NAMALWA (cell line): Measurements from ENCODE around the gene SEMA6A.

Experiments used
- DNase-seq: peaks from one replicate; pipeline ENCODE4 v3.0.0-alpha.2; 2015; ENCODE audit warnings: low spot score

The SEMA6A gene

DNA sequence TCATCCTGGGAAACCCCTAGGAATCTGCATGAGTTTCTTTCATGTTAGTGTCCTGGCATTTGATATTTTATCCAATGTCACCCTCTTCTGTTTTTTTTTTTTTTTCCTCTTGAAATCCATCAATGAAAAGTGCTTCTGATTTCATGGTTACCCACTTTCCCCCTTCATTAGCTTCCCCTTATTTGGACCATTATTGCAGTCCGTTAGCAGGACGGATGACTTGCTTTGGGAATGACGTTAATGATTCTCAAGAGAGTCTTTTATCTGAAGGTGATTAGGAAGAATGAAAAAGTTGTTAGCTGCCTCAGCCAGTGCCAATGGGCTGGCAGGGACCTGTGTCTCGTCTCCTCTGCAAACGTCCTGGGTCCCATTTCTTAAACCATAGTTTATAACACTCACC is 134.7 kb downstream of the SEMA6A start:
- DNase-seq, result no peak

DNA sequence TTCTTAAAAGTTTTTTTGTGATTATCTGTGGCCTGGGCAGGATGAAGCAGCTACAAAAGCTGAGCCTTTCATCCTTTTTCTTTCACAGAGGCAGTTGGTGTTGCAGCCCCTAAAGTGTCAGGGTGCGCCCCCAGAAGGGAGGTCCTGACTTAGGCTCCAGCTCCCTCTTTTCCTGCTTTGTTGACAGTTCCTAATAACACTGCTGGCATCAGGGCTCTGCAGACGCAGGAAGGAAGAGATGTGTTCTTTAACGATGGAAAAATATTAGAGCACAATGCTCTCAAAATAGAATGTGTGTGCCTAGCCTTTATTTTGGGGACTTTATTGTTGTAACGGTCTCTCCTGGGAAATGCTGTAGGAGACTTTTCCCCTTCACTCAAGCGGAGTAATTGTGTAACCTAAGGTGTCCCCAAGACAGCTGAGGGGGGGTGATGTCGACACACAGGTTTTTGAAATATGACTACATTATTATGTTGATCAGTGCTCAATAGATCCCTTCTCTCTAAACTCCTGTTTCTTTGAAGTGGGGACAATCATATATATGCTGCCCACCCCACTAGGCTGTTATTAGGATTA is 135.6 kb downstream of the SEMA6A start:
- no peak for DNase-seq

DNA sequence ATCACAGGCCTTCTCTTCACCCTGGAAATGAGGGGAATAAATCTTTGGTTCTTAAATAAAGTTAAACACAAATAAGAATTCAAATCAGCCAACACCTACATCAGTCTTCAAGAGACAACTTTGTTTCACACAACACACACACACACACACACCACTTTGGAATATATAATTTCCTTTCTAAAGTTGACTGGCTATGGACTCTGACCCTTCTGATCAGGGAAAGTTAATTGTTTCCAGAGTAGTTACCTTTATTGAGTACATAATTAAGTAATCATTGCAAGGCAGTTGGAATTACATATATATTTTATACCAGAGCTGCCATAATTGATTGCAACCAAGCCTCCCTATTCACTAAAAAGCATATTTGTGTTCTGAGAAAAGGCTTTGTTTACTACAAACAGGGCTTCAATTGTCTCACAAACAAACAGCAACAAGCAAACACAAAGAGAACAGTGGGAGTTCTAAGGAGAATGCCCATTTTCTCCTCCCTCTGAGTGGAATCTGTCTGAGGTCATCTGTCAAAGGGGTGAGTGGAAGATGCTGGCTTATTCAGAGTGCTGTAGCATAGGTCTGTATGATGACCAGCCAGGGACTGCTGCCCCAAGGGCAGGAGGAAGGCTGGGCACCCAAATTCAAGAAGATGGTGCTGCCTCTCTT is 136.6 kb downstream of the SEMA6A start:
- DNase-seq, result no peak

DNA sequence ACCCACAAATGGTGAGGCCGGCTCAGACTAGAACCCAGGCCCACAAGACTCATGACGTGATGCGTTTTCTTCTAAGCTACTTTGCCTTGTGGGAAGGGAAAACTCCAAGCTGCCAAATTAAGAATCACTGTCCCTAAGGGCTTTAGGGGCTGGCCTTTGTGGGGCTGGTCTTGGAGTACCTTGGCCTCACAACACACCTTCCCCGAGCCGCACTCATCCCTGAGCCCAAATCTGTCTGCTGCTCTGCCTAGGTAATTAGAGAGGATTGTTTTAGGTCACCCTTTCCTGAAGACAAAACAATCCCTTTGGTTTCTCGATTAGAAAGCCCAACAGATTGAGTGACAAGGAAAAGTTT is 137.3 kb downstream of the SEMA6A start:
- no peak for DNase-seq

DNA sequence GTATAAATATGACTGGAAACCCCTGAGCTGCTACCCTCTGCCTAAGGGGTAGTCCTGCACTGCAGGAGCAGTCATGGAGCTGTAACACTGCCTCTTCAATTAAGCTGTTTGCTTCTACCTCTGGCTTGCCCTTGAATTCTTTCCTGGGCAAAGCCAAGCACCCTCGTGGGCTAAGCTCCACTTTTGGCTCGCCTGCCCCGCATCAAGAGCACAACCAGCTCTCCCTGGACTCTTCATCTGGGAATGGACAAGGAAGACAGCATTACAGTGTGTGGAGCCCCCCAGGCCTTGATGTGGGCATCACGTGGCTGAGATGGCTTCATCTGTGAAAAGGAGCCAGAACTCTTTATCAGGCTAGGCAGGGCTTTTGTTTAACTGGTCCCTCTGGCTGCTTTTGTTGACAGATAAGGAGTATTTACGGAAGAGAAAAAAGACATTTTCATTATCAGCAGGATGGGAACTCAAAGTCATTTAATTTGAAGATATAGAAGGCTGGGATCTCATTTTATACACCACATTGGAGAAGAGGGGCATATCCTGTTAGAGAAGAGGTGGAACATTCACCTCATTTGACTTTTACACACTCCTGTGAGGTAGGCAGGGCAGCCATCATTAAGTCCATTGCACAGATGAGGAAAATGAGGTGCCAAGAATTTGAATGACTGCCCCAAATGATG is 137.8 kb downstream of the SEMA6A start:
- no peak for DNase-seq

DNA sequence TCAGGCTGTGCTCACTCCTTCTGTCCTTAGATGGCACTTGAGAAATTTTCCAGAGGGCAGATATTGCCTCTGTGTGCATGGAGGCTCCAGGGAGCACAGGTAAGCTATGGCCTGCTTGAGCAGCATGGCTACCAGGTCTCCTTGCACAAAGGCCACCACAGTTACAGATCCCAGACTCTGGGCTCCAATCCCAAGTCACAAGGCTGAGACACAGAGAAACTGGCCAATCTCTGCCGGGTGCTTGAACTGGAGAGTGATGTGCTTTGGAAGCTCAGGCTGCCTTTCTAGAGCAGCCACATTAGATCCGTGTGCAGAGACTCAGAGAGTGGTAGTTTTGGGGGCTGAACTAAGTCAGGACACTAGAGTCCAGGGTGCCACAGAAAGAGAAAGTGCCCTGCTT is 145.7 kb downstream of the SEMA6A start:
- DNase-seq, result no peak

DNA sequence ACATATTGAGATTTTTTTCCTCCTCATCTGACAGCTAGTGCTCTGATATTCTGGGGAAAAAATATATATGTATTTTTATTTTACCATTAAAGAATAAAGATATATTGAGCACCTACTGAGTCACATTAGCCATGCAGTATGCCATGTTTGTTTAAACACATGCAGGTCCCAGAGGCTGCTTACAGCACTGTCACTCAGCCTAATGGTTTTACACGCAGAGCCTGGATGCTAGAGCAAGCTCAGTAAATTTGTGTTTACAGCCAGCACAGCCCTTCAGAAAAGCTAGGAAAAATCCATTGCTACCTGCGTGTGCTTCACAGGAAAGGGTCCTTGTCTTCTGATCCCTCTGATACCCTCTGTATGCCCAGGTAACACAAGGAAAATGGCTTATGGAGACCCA is 146.2 kb downstream of the SEMA6A start:
- DNase-seq, result no peak

DNA sequence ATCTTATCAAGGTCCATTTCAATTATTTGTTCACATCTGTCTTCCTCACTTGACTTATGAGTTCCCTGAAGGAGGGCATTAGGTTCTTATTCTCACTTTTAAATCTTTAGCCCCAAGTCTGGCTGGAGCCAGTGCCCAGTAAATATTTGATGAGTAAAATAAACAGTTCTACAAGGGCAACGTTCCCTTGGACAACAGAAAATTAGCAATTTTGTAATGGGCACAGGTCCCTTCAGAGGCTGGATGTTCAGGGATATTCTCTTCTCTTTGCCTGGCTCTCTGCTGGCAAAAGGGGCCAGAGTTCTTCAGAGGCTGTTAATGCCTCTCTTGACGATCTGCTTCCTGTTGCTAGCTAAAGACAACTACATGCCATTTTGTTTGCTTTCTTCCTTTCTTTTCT is 149.7 kb downstream of the SEMA6A start:
- no peak for DNase-seq

DNA sequence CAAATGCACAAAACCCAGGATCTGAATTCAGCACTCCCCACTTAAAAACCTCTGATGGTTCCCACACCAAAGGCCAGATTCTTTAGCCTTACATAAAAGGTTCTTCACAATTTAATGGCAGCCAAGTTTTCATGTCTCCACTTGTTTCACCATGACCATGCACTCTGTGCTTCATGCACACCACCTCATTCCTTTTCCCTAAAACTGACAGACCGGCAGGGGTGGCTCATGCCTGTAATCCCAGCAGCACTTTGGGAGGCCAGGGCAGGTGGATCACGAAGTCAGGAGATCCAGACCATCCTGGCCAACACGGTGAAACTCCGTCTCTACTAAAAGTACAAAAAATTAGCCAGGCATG is 150.4 kb downstream of the SEMA6A start:
- DNase-seq, result no peak

DNA sequence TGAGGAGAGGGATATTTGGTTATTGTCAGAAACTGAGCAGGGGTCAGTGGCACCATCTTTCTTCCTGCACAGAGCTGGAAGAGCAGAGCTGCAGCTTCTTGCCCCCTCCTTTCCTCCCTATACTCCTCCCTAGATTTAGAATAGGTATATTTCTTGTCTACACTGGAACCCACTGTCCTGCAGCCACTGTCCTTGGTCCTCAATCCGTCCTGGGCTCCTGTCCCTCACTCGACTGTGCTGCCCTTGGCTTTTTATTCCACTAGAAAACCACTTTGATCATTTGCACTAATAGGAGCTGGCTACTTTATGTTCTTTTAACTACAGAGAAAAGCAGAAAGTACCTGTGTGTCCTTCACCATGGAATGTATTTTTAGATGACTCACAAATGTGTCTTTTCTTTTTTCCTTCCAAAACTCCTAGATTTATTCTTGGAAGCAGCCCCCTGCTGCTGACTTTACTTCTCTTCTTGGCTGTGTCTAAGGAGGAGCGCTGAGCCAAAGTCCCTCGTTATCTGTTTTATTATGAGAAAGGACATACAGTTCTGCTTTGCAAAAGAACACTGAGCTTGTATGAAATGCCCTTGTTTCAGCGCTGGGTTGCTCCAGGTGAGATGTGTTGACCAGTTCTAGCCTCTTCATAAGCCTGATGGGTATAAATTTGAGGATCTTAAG is 150.9 kb downstream of the SEMA6A start:
- no peak for DNase-seq

DNA sequence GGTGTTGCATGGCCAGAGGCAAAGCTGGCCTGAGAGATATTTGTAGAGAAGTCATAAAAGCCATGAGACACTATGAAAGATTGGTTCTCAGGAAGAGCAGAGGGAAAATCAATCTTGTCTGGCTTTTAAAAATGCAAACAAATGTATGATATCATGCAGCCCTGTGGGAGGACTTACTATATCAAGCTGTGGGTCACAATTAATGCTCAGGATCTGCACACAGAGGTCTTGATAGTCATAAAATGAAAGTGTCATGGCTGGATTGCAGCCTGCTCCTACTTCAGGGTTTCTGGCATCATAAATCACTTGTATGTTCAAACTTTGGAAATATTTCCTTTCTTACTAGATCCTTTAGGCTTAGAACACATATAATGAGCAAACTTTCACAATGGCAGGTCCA is 151.5 kb downstream of the SEMA6A start:
- no peak for DNase-seq

DNA sequence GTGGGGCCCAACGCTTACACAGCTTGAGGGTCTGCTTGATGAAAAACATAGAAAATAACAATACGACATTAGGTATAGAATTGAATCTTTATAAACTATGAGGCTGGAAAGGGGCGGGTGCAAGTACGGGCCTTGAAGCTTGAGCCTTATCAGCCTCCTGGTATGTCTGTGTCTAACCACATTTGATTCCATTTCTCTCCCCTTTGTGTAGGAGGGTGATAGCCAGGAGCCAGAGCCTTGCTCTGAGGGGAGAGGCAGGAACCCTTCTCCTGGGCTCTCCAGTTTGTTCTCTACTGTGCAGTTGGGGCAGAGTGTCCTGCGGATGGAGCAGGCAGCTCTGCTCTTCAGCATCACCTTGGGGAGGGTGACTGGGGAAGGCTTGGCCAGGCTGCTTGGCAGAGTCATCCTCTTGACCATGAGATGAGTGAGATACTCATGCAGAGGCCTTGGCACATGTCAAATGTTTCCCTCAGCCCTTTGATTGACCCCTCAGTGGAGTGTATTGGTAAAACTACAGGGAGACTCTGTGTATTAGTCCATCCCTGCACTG is 153.5 kb downstream of the SEMA6A start:
- DNase-seq, result no peak

DNA sequence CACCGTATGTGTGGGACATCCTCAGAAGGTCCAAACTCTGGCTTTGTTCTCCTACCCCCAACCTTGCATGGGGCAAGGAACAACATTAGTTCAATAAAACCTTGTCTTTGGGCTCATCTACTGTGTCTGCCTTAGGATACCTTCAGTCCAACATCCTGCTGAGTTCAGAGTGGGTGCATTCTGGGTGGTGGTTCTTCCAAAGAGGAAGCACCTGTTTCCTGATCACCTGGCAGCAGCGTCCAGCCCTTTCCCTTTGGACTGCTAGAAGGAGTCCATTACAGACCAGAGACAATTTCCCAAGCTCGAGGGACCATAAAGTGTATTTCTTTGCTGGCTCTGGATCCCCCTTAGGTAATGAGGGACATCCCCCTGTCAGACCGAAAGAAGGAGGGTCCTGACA is 154.1 kb downstream of the SEMA6A start:
- DNase-seq, result no peak

DNA sequence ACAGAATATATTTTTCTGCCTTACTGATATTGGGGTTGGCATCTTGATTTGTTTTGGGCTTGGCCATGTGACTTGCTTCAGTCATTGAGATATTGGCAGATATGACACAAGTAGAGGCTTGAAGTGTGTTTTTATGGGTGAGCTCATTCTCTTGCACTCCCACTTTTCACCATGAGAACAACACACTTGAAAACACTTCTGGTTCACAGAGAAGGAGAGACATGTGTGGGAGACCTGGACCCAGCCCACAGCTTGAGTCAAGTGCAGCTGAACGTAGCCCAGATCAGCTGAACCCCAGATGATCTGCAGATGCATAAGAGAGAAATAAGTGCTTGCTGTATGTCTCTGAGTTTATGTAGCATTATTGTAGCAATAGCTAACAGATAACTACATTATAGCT is 155.4 kb downstream of the SEMA6A start:
- DNase-seq, result no peak

DNA sequence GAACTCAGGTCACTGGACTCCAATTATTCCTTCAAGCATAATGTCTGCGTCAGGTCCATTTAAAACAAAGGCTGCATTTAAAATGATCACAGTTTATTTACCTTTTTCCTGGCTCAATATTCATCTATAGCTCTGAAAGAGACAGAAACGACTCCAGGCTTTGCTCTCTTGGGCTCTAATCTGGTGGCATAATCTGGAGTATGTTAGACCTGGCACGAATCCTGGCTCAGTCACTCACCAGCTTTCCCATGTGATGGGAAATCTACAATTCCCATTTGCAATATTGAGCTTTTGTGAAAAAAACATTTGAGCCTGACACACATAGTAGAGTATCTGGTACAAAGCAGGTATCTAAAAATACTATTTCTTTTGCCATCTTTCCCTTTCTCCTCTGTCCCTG is 155.8 kb downstream of the SEMA6A start:
- DNase-seq, result no peak

DNA sequence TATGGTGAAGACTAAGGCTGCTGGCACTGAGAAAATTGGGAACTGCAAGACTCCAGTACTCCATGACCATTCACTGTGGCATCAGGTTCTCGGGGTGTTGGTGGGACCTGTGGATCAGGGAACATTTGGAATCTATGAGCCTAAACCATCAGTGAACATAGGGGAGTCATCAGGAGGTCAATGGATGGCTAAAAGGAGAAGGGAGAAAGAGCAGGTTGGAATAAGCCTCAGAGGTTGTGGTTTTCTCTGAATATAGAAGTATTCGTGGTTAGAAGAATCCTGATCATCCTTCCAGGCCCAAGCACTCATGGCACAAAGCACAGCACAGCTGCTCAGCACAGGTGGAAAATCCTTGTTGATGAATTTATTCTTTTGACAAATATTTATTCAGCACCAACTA is 156.6 kb downstream of the SEMA6A start:
- DNase-seq, result no peak

DNA sequence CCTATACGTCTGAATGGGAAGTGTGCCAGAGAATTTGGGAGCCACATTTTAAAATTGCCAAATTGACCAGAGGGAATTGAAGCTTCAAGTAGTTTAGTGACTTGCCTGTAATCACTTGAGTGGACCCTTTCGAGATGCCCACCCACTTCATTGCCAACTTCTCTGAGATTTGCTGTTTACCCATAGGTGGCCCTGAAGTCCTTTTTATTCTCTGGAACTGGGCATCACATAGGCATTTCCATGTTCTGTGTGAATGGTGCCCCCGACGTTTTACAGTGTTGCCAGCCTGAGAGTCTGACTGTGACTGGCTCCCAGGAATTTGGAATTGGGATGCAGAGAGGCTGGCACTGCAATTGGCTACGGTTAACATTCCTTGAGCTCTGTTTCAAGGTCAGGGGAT is 158.6 kb downstream of the SEMA6A start:
- no peak for DNase-seq

DNA sequence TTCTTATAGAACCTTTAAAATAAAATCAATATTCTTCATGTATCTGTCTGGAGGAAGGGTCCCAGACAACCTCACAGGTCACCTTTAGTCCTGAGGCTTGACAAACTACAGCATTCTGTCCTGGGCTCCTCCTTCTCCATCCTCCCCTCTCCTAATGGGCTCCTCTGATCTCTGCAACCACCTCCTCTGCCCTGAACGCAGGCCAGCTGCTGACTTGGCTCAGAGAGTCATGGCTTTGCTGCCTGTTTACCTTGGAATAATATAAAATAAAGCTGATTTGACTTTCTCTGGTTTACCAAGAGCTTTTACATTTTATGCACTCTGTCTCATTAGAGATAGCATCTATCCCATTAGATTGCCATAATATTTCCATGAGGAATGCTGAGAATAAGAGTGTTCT is 159.4 kb downstream of the SEMA6A start:
- no peak for DNase-seq

DNA sequence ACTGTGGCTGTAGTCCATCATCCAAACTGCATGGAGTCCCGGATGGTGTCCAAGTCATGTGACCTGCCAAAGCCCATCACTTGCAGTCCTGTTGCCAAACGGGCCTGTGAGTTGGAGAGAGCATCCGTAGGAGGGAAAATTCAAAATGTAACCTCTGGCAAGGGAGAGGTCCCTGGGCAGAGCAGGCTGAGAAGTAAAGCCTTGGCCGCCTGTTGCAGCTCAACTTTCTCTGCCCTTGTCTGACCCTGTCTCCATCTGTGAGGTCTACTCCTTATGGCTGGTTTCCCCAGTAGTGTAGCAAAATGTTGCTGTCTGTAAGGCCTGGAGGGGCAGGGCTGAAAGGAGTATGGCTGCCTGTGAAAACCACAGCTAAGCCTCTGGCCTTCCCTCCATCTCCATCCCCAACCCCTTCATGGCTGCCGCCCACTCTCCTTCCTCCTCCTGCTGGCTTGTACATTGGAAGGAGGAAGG is 163.5 kb downstream of the SEMA6A start:
- no peak for DNase-seq

DNA sequence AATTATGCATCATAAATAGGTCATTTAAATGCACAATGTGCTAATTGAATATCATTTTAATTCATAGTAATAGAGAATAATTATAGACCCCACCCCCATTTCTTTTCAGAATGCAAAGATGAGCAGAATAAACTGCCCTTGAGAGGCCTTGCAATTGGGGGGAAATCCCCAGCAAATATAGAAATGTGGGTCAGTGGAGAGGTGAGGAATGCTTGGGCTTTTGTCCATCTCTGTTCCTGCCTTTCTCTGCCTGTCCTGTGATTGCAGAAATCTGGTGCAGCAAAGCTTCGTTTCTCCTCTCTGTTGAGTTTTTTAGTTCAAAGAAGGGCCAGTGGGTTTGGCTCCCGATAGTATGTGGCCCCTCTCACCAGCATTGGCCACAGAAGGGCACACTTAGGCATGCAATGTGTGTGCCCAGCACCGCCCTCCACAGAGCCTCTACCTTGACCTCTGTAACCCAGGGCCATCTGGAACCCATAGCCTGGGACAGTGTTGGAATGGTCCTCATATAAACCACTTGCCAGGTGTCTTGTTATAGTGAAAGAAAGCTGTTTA is 164.2 kb downstream of the SEMA6A start:
- DNase-seq, result no peak

DNA sequence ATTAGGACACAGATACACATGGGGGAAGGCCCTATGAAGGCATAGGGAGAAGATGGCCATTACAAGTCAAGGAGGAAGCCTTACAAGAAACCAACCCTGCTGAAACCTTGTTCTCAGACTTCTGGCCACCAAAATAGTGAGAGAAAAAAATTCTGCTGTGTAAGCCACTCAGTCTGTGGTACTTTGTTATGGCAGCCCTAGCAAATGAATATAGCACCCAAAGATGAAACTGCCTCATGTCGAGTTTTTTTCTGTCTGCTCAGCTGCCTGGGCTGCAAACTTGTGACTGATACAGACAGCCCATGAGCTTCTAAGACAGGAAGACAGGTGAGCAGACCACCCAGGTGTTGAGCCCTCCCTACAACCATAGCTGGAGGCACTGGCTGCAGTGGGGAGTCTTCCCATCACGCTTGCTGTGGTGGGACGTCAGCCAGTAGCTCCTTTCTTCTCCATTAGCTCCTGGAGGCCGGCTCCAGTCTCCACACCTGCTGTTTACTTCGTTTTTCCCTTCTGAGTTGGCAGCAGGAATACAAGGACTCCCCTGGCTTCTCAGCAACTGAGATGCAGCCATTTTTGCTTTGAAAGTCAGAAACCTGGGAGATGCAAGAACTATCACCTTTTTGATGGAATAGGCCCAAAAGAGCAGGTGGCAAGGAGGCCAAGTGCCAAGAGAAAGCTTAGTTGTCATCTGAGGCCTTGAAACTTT is 164.9 kb downstream of the SEMA6A start:
- DNase-seq, result no peak
